ENCODE data around the gene LTBP2. TPM values are rescaled to one million over a fixed set of nuclear protein-coding genes. Genes with fewer than 3 reads are reported as not detected.
A peak's percentile ranks its signal among the peaks of the same experiment; 100 is the strongest.

LTBP2 gene
- total RNA-seq, 1 experiment from 2014 or later = 1.7 TPM

- no peak for DNase-seq (ENCODE audit: low read depth, low spot score)
Measured at GRCh38 chr14:74645244-74645643, 33.2 kb upstream of the LTBP2 start.

GRCh38 chr14:74641601-74642391 is 29.8 kb upstream of the LTBP2 start:
- in situ Hi-C loops (cut with HindIII; ENCODE audit: low pct_unique_long_range_greater_than_20kb, low sequenced_read_pairs) = no loop called here

More at GRCh38 chr14:74645244-74645643, 33.2 kb upstream of the LTBP2 start:
- in situ Hi-C loops (cut with HindIII; ENCODE audit: low pct_unique_long_range_greater_than_20kb, low sequenced_read_pairs) = no loop called here

GRCh38 chr14:74638966-74639365 is 26.9 kb upstream of the LTBP2 start:
- DNase-seq (ENCODE audit: low read depth, low spot score) = no peak
- in situ Hi-C loops (cut with HindIII; ENCODE audit: low pct_unique_long_range_greater_than_20kb, low sequenced_read_pairs) = no loop called here

More at GRCh38 chr14:74641601-74642391, 29.8 kb upstream of the LTBP2 start:
- no peak for DNase-seq (ENCODE audit: low read depth, low spot score)

DNA sequence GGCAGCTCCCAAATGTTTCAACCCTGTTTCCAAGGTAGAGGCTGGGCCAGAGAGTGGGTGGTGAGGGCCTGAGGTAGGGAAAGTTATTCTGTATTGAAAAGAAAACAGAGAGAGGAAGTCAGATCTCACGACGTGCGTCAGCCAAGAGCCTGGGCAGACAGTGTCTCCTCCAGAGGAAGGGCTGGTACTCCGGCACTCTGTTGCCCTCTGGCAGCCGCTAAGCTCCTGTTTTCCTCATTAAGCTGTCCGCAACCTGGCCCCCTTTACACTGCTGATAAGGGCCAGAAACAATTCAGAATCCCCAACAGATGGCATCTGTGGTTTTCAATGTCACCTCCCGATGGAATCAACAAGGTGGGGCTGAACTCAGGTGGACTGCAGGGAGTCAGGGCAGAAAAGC is 26.0 kb upstream of the LTBP2 start:
- in situ Hi-C loops (cut with HindIII; ENCODE audit: low pct_unique_long_range_greater_than_20kb, low sequenced_read_pairs) = no loop called here
- no peak for DNase-seq (ENCODE audit: low read depth, low spot score)

- no peak for DNase-seq (ENCODE audit: low read depth, low spot score)
- in situ Hi-C loops (cut with HindIII; ENCODE audit: low pct_unique_long_range_greater_than_20kb, low sequenced_read_pairs) = no loop called here
Measured at GRCh38 chr14:74637178-74637550, 25.1 kb upstream of the LTBP2 start.

DNA sequence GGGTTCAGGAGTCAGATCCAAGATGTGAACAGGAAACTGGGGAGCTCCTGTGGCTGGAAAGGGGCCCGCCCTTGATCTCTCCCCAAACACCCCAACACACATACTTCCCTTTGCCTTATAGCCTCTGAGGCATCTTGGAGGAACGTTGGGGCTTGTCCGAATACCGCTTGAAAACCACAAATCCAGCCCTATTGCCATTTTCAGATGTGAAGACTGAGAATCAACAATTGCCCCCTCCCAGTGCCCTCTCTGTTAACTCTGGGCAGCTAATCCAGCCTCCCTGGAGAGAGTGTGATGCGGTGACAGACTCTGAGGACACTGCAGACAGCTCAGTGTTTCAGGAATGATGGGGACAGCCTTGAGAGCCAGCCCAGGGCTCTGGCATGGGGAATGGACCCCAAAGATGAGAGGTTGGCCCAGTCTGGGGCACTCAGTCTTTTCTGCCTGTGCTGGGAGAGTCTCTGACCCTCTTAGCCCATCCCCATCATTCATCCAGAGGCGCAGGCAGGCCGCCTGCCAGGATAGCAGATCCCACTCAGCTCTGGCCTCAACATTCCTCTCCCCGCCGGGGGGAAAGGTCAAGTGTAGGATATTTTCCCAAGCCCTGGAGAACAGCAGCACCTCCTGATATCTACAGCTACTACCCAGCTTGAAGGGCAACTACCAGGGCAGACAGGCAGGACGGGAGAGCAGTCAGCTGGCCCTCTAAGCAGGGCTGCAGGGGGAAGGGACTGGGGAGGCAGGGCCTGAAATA is 24.6 kb upstream of the LTBP2 start:
- in situ Hi-C loops (cut with HindIII; ENCODE audit: low pct_unique_long_range_greater_than_20kb, low sequenced_read_pairs) = no loop called here

GRCh38 chr14:74635847-74636246 is 23.8 kb upstream of the LTBP2 start:
- in situ Hi-C loops (cut with HindIII; ENCODE audit: low pct_unique_long_range_greater_than_20kb, low sequenced_read_pairs) = no loop called here

More for the DNA sequence above, 24.6 kb upstream of the LTBP2 start:
- DNase-seq (ENCODE audit: low read depth, low spot score) = no peak

DNA sequence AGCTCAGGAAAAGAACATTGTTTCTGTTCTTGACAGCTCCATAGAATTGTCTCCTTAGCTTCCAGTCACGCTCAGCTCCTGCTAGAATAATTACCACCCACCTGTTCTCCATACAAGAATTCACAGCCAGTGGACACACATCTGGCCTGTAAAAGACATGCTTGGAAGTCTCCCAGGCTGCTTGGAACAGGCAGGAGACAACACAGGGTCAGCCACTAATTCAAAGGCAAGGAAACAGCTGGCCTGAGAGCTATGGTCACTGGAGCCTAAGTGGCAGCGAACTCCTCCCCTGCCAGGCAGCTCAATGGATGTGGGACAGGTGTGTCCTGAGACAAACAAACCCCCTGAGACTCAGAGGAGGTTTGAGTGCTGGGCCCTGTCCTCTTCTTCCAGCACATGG is 22.9 kb upstream of the LTBP2 start:
- no peak for DNase-seq (ENCODE audit: low read depth, low spot score)
- in situ Hi-C loops (cut with HindIII; ENCODE audit: low pct_unique_long_range_greater_than_20kb, low sequenced_read_pairs) = no loop called here

More at GRCh38 chr14:74635847-74636246, 23.8 kb upstream of the LTBP2 start:
- DNase-seq (ENCODE audit: low read depth, low spot score) = no peak

DNA sequence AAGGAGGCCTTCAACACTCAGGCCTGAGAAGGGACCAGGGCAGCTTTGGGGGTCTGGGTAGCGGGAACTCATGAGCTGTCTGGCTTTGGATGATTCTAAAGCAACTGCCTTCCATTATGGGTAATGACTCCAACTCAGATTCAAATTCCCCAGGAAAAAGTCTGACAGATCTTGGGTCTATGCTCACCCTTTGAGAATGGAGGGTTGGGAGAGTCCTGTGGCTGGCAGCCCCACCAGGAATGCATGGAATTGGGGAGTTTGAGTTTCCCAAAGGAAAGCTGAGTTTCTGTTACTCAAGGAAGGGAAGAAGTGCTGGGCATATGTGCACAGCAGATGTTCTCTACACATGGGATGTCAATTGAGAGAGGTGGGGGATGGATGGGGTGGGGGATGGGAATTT is 22.4 kb upstream of the LTBP2 start:
- DNase-seq (ENCODE audit: low read depth, low spot score) = no peak
- in situ Hi-C loops (cut with HindIII; ENCODE audit: low pct_unique_long_range_greater_than_20kb, low sequenced_read_pairs) = no loop called here

GRCh38 chr14:74630881-74631690 is 19.0 kb upstream of the LTBP2 start:
- DNase-seq (ENCODE audit: low read depth, low spot score) = no peak
- in situ Hi-C loops (cut with HindIII; ENCODE audit: low pct_unique_long_range_greater_than_20kb, low sequenced_read_pairs) = no loop called here

GRCh38 chr14:74628418-74628817 is 16.4 kb upstream of the LTBP2 start:
- DNase-seq (ENCODE audit: low read depth, low spot score) = no peak
- in situ Hi-C loops (cut with HindIII; ENCODE audit: low pct_unique_long_range_greater_than_20kb, low sequenced_read_pairs) = no loop called here

- in situ Hi-C loops (cut with HindIII; ENCODE audit: low pct_unique_long_range_greater_than_20kb, low sequenced_read_pairs) = no loop called here
- DNase-seq (ENCODE audit: low read depth, low spot score) = no peak
Measured at GRCh38 chr14:74627076-74627475, 15.0 kb upstream of the LTBP2 start.

DNA sequence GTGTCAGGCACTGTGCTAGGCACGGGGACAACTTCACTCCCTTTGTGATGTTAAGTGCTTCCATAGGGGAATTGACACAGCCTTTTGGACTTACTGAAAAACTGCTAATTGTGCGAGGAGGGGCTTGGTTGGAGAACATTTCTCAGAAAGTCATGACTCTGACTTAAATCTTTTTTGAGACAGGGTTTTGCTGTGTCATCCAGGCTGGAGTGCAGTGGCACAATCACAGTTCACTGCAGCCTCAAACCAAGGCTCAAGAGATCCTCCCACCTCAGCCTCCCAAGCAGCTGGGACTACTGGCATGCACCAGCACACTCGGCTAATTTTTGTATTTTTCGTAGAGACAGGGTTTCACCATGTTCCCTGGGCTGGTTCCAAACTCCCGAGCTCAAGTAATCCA is 10.2 kb upstream of the LTBP2 start:
- in situ Hi-C loops (cut with HindIII; ENCODE audit: low pct_unique_long_range_greater_than_20kb, low sequenced_read_pairs) = no loop called here
- DNase-seq (ENCODE audit: low read depth, low spot score) = no peak

DNA sequence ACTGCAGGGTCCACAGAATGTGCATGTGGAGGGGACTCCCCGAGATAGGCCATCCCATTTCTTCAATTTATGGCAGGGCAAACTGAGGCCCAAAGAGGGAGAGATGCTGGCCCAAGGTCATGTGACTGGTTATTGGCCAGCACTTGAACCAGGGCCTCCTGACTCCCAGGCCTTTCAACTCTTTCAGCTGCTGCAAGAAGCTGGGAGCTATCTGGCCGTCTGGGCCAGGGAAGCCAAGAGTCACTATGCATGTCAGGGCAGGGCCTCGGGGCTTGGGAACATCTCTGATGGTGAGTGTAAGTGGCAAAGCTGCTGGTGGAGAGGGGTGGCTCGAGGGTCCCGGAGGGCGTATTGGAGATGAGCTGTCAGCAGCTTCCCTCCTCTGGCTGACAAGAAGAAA is 9.5 kb upstream of the LTBP2 start:
- in situ Hi-C loops (cut with HindIII; ENCODE audit: low pct_unique_long_range_greater_than_20kb, low sequenced_read_pairs) = no loop called here
- no peak for DNase-seq (ENCODE audit: low read depth, low spot score)

DNA sequence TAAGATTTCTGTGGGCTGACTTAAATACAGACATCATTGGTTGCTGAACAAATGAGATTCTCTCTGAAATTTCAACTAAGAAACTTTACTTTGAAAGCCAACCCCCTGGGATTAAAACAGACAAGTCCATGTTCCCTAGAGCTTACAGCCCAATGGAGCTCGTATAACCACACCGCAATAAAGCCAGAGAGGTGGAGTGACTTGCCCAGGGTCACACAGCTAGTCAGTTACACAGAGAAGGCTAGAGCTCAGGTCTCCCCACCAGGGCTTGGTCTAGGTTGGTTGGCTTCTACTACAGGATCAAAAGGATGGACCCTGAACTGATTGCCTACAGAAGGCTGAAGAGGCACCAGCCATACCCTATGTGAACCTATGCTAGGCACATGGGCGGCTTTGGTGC is 8.9 kb upstream of the LTBP2 start:
- in situ Hi-C loops (cut with HindIII; ENCODE audit: low pct_unique_long_range_greater_than_20kb, low sequenced_read_pairs) = no loop called here
- no peak for DNase-seq (ENCODE audit: low read depth, low spot score)

- DNase-seq (ENCODE audit: low read depth, low spot score) = peak; percentile 55
- in situ Hi-C loops (cut with HindIII; ENCODE audit: low pct_unique_long_range_greater_than_20kb, low sequenced_read_pairs) = no loop called here
Measured at GRCh38 chr14:74620497-74620921, 8.5 kb upstream of the LTBP2 start.

- DNase-seq (ENCODE audit: low read depth, low spot score) = peak; percentile 15
- in situ Hi-C loops (cut with HindIII; ENCODE audit: low pct_unique_long_range_greater_than_20kb, low sequenced_read_pairs) = no loop called here
Measured at GRCh38 chr14:74619672-74620131, 7.7 kb upstream of the LTBP2 start.
